Thyroid gland (tissue), 4 donors: ENCODE data around the gene SRRT. TPM values are rescaled to one million over a fixed set of nuclear protein-coding genes. Genes with fewer than 3 reads are reported as not detected.
A peak's percentile ranks its signal among the peaks of the same experiment; 100 is the strongest.

ENCODE experiments used
- DNase-seq, 2 donors: peaks; one replicate each; pipeline ENCODE4 v3.0.0-alpha.2; 2019
- H3K27ac ChIP-seq, 3 donors: fragments of 200-600 bp; sonication (generic); 1 replicate in 2 of 3; 2 replicates in 1 of 3; pipeline ENCODE4 v1.5.1; 2016 to 2019; ENCODE audit warnings: mild to moderate bottlenecking in 1 of 3, moderate library complexity in 1 of 3
- H3K27me3 ChIP-seq: fragments of 200-600 bp; sonication (generic); one replicate; pipeline ENCODE4 v1.5.1; 2019
- H3K36me3 ChIP-seq, 2 donors: fragments of 200-600 bp; sonication (generic); one replicate each; pipeline ENCODE4 v1.5.1; 2016 to 2019
- H3K4me1 ChIP-seq, 2 donors: fragments of 200-600 bp; sonication (generic); one replicate each; pipeline ENCODE4 v1.5.1; 2017 to 2019
- H3K4me3 ChIP-seq, 3 donors: fragments of 200-600 bp; sonication (generic); replicated peaks in 1 of 3; 1 replicate in 2 of 3; 2 replicates in 1 of 3; pipeline ENCODE4 v1.5.1; 2016; ENCODE audit warnings: mild to moderate bottlenecking in 1 of 3
- H3K9me3 ChIP-seq: fragments of 200-600 bp; sonication (generic); one replicate; pipeline ENCODE4 v1.5.1; 2017
- POLR2A ChIP-seq, 2 donors: fragments of 450-650 bp; IDR thresholded peaks; one replicate each; pipeline ENCODE4 v1.6.1; 2017; ENCODE audit warnings: antibody characterized with exemption in 2 of 2, mild to moderate bottlenecking in 2 of 2, moderate library complexity in 1 of 2
- WGBS, 2 donors: methylation state at CpG; one replicate each; pipeline ENCODE4 v1.1.5; 2017; 5-methylcytosine and 5-hydroxymethylcytosine counted together
- intact Hi-C: fragments of 100-400 bp; cut with DNase I; formaldehyde crosslinking; loops from one replicate; pipeline ENCODE4 v1.15.1; 2023
- total RNA-seq, 4 donors: library from RNA; depleted of rRNA; stranded (reverse); fragments of >200 nt; gene quantifications; one replicate each; pipeline ENCODE4 v1.2.3, GENCODE V29; 2016
- TF ChIP-seq, protein P1 (sequence below), 6 experiments: fragments of 200-600 bp in 3 of 6; fragments of 450-650 bp in 3 of 6; sonication (generic) in 3 of 6; IDR thresholded peaks; one replicate each; pipeline ENCODE4 v1.5.1; 2016 to 2019; ENCODE audit warnings: antibody characterized with exemption in 6 of 6, mild to moderate bottlenecking in 2 of 6, inconsistent platforms in 1 of 6, moderate library complexity in 1 of 6

Gene SRRT
- total RNA-seq, 4 donors from 2014 or later = 62.5 to 109 (median 93.2) TPM

GRCh38 chr7:100874300-100874576 is 665 bp upstream of the SRRT start:
- H3K4me1 ChIP-seq = peaks cover 24% of the 10 kb centered on the region in 2 donors
- H3K27ac ChIP-seq = peak overlapping the region; percentile 92 to 94 (median 93)
- peaks cover 13 to 33% of the 10 kb centered on the region in 2 donors for H3K36me3 ChIP-seq
- no peaks in the 10 kb centered on the region for H3K27me3 ChIP-seq
- WGBS, 2 donors = 47 to 64% methylated on average over 5 to 8 of the region's 8 CpGs
- intact Hi-C loops = no loop called here
- no peak for DNase-seq
- no peak for TF ChIP-seq POLR2A (IDR thresholded peaks at IDR 0.05)
- TF ChIP-seq, protein P1, sequence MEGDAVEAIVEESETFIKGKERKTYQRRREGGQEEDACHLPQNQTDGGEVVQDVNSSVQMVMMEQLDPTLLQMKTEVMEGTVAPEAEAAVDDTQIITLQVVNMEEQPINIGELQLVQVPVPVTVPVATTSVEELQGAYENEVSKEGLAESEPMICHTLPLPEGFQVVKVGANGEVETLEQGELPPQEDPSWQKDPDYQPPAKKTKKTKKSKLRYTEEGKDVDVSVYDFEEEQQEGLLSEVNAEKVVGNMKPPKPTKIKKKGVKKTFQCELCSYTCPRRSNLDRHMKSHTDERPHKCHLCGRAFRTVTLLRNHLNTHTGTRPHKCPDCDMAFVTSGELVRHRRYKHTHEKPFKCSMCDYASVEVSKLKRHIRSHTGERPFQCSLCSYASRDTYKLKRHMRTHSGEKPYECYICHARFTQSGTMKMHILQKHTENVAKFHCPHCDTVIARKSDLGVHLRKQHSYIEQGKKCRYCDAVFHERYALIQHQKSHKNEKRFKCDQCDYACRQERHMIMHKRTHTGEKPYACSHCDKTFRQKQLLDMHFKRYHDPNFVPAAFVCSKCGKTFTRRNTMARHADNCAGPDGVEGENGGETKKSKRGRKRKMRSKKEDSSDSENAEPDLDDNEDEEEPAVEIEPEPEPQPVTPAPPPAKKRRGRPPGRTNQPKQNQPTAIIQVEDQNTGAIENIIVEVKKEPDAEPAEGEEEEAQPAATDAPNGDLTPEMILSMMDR (IDR thresholded peaks at IDR 0.05) = no peak
- no peaks in the 10 kb centered on the region for H3K9me3 ChIP-seq
- peak overlapping the region in 2 of 3 donors; percentile 45 to 100 for H3K4me3 ChIP-seq

DNA sequence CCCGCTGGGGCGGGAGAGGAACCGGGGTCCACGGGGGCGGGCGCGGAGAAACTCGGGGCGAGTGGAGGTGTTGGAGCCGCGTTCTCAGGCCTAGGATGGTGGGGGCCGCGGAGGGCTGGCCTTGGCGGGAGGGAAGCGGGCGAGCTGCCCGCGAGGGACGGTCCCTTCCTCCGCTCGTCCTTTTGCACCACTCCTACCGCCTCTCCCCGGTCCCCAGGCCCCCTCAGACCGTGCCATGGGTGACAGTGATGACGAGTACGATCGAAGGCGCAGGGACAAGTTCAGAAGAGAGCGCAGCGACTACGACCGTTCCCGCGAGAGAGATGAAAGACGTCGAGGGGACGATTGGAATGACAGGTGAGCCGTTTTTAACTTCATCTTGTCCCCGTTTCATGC is 451 bp downstream of the SRRT start:
- no peak for TF ChIP-seq POLR2A (IDR thresholded peaks at IDR 0.05)
- TF ChIP-seq, protein P1 (IDR thresholded peaks at IDR 0.05) = no peak
- intact Hi-C loops = no loop called here
- H3K4me1 ChIP-seq = peaks cover 24% of the 10 kb centered on the region in 2 donors
- WGBS, 2 donors = 0% methylated on average over 20 to 24 of the region's 39 CpGs
- DNase-seq = no peak
- H3K27me3 ChIP-seq = no peaks in the 10 kb centered on the region
- no peaks in the 10 kb centered on the region for H3K9me3 ChIP-seq
- H3K27ac ChIP-seq = peak overlapping the region; percentile 79 to 94 (median 93)
- peaks cover 13 to 31% of the 10 kb centered on the region in 2 donors for H3K36me3 ChIP-seq
- H3K4me3 ChIP-seq = peak overlapping the region; percentile 77 to 100 (median 83)

GRCh38 chr7:100878013-100878412 is 3.1 kb downstream of the SRRT start:
- intact Hi-C loops = no loop called here
- DNase-seq = no peak
- Histone ChIP-seq H3K36me3 (peaks cover 19 to 33% of the 10 kb centered on the region in 2 donors), H3K9me3 (no peaks in the 10 kb centered on the region), H3K4me3 (no peak overlapping the region), H3K4me1 (peaks cover 24% of the 10 kb centered on the region in 2 donors), H3K27ac (no peak overlapping the region), H3K27me3 (no peaks in the 10 kb centered on the region)
- WGBS, 2 donors = 83 to 84% methylated on average over 7 of the region's 7 CpGs
- TF ChIP-seq, protein P1 (IDR thresholded peaks at IDR 0.05) = no peak
- no peak for TF ChIP-seq POLR2A (IDR thresholded peaks at IDR 0.05)

- no peaks in the 10 kb centered on the region for H3K27me3 ChIP-seq
- H3K36me3 ChIP-seq = peaks cover 25 to 36% of the 10 kb centered on the region in 2 donors
- TF ChIP-seq, protein P1 (IDR thresholded peaks at IDR 0.05) = no peak
- no peak for TF ChIP-seq POLR2A (IDR thresholded peaks at IDR 0.05)
- H3K4me3 ChIP-seq = no peak overlapping the region
- intact Hi-C loops = no loop called here
- H3K27ac ChIP-seq = no peak overlapping the region
- no peak for DNase-seq
- H3K4me1 ChIP-seq = peaks cover 24% of the 10 kb centered on the region in 2 donors
- no peaks in the 10 kb centered on the region for H3K9me3 ChIP-seq
- 82 to 83% methylated on average over 6 of the region's 6 CpGs for WGBS, 2 donors
Measured at GRCh38 chr7:100878685-100879084, 3.8 kb downstream of the SRRT start.

DNA sequence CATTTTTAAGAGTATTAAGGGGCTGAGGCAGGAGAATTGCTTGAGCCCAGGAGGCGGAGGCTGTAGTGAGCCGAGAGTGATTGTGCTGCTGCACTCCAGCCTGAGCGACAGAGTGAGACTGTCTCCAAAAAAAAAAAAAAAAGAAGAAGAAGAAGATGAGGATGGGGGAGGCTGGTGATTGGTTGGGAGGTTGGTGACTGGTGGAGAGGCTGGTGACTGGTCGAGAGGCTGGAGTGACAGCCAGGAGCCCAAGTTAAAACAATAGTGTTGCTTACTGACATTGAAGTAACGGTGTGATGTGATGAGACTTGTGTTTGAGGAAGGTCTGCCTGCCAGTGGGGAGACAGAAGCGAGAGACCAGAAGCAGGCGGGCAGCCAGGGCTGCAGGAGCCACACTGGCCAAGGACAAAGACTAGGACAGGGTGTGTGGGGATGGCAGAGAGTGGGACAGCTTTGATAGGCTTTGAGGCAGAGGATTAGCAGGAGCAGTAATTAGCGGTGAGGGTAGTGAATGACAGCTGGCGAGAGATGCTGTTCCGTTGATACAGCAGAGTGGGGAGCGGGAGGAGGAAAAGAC is 4.9 kb downstream of the SRRT start:
- intact Hi-C loops = no loop called here
- Histone ChIP-seq H3K27ac (no peak overlapping the region), H3K4me3 (no peak overlapping the region), H3K27me3 (no peaks in the 10 kb centered on the region), H3K9me3 (no peaks in the 10 kb centered on the region), H3K4me1 (peaks cover 16 to 18% of the 10 kb centered on the region in 2 donors), H3K36me3 (peaks cover 36 to 44% of the 10 kb centered on the region in 2 donors)
- WGBS, 2 donors = 84 to 86% methylated on average over 11 of the region's 11 CpGs
- no peak for TF ChIP-seq POLR2A (IDR thresholded peaks at IDR 0.05)
- TF ChIP-seq, protein P1 (IDR thresholded peaks at IDR 0.05) = no peak
- no peak for DNase-seq
